GM19328 (cell line): ENCODE results near the gene SND1.

Experiments used
- ATAC-seq: cut with Tn5 transposase; IDR thresholded peaks from one replicate; pipeline ENCODE4 v1.9.1; 2021; ENCODE audit warnings: mild to moderate bottlenecking, moderate library complexity; ENCODE audit not compliant: unreplicated experiment

Gene SND1

DNA sequence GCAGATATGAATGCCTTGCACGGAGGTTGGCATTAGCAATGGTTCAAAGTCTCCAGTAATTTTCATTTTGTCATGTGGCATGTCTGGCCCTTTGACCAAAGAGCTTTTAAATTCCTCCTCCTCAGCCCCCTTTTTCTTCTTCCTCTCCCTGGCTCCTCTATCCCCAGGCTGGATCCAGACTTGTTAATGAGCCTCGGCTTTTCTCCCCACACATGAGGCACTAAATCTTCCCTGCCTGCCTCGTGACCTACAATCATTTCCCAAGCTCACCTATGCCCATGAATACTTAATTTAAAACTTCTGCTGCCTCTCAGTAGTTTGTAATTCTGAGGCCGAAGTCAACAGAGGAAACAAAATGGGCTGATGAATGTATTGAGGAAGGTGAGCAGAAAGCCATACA lies 402.5 kb downstream of the SND1 start:
- no peak for ATAC-seq

DNA sequence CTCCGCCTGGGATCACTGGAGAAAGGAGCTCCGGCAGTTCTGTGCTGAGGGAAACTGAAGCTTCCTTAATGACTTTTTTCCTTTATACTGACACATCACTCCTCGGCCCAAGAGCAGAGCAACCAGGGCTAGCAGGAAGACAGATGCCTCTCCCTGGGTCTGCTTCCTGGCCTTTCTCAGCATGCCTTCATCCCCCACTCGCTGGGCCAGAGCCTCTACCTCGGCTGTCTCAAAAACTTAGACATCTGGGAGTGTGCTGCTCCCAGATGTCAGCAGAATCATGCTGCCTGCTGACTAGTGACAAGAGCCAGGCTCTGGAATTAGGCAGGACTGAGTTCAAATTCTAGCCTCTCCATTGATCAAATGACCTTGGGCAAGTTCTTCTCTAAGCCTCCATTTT lies 403.6 kb downstream of the SND1 start:
- no peak for ATAC-seq

DNA sequence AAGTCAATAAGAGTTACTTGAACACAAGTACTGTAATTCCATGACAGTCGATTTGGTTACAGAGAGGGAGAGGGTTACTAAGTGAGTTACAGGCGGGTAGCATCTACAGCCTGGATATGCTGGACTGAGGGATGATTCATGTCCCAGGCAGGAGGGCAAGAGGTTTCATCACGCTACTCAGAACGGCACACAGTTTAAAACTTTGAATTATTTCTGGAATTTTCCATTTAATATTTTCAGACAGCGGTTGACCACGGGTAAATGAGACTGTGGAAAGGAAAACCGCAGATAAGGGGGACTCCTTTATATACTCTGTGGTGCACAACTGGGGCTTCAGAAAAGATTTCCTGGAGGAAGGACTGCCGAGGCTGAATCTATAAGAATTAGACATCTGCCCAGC lies 404.9 kb downstream of the SND1 start:
- ATAC-seq, result no peak

DNA sequence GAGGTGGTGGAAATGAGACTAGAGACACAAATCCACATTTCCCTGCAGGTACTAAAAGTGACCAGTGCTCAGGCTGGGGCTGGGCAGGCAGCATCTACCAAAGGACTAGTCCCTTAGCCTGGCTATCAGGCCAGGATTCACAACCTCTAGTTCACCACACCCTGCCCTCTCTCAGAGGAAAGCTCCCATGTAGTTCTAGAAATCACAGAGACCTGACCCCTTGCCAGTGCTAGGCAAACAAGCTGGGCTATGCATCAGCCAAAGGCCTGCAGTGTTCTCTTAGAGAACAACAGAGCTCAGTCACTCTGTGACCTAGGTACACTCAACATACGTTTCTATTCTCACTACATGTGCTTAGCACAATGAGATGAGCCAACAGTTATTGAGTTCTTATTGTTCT lies 405.9 kb downstream of the SND1 start:
- no peak for ATAC-seq

DNA sequence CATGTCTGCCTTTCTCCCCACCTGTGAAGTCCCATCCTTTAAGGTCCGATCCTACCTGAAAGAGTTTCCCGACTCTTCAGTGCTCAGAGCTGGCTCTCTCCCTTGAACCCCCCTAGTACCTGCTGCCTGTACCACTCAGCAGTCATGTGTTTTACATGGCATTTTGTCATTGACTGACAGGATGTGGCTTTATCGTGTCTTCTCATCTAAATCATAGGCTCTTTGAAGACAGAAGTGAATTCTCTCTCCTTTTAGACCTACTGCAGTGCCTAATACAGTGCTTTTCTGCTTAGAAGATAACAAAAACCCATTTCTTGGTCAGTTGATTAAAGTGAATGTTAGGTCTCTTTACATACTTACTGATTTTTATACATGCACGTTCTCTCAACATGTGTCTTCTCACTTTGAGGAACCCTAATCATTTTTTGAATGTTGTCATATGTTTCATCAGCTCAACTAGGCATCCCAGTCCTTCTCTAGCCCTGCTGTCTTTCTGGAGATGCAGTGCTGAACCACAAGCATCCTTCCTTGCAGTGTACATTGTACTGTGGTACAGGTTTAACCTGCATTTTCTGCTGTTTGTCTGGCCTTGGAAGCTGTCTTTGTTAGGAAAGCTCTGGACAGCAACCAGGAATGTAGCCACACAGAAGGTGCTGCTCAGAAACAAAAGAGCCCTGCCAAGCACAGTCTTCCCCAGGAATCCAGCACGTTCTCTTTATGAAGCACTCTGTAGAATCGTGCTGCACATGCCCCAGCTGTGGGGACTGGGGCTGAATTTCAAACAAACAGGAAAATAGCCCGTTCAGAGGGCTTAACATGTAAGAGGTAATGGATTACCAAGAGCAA lies 407.4 kb downstream of the SND1 start:
- no peak for ATAC-seq

DNA sequence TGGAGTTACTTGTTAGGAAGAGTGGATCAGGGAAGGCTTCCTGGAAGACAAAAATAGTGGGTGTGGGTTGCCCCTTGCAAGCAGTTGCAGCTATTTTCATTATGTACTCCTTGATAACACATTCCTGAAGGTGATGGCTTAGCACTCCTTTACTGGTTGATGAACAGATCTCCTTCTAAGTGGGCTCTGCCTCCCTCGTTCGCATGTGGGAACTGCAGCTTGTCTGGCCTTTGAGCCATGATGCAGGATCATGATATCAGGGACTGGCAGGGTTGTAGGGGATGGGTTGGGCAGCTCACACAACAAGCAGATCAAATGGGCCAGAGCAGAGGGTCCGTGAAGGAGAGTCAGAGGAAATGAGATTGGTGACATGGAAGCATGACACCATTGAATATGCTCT lies 408.0 kb downstream of the SND1 start:
- ATAC-seq, result no peak

DNA sequence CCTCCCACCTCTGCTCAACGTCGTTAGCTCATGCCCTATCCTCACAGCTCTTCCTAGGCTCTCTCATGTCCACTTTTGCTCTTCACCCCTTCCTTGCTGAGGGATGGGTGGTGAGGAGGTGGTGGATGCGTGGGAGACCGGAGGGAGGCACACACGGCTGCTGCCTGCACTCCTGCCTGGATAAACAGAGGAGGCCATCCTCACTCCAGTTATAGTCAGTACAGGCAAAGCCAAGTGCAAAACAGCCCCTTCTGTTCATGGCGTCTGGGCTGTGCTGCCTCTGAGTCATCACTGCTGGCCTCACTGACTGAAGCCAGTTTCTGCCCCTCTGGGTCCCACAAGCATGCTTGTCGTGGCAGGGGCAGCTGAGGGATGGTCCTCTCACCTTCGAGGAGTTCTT lies 411.1 kb downstream of the SND1 start:
- no peak for ATAC-seq

DNA sequence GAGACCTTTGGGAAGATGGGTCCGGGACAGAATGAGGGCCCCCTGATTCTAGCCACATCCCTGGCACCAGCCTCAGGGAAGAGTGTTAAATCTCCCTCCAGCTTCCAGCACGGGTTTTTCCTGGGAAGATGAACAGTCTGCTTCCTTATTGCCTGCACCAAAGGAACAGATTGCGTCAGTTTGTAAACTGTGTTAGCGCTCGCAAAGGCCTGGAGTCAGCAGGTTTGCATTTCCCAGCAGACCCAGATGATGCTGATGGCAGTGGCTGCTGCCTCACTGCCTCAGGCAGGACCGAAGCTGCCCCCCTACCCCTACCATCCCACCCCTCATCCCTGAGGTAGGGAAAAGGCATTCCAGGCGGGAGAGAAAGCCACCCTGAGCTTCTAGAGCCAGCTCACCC lies 413.9 kb downstream of the SND1 start:
- no peak for ATAC-seq

DNA sequence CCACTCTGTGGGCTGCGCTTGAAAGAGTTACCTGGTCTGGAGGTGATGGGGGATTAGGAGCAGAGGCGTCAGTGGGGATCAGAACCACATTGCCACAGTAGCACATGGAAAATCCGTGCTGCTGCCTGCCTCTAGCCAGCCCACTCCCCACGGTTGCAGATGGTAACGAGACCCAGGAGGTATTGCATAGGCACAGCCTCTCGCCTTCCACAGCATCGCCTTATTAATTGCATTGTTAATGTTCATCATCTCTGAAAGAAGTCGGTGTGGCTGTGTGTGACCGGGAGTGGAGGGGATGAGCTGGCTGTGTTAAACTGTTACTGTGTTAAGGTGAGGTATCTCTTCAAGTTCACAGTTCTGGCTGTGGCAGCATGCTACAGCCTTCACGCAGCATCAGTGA lies 414.4 kb downstream of the SND1 start:
- ATAC-seq, result no peak

DNA sequence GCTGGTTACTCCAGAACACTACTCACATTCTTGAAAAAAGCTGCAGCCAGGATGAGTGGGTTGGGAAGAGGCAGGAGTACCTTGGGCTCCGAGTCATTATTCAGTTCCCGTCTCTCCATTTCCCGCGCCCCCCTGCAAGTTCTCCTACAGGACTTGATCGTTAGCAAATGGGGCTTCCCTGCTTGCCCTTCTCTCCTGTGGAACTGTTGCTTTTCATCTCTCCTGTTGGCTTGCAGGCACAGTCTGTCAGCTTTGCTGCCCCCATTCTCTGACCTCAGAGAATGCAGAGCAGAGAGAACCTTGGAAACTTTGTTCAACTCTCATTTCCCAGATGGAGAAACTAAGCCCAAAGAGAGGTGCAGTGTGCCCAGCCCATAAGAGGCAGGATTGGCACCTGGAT lies 414.9 kb downstream of the SND1 start:
- ATAC-seq, result no peak

DNA sequence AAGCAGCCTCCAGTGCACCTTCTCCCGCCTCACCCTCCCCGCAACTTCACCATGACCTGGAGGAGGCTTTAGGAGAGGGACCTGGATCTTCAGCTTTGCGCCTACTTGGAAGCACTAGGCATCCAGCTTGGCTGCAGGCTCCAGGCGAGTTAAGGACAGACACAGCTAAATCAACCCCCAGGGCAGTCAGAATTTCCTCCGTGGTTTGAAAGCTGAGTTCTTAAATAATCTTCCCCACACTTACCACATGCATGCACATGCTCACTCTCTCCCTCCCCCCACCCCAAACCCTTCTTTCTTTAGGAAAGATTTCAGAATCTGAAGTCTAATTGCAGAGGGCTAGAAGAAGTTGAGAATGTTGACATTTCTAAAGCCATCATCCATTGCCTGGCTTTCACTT lies 416.0 kb downstream of the SND1 start:
- no peak for ATAC-seq

DNA sequence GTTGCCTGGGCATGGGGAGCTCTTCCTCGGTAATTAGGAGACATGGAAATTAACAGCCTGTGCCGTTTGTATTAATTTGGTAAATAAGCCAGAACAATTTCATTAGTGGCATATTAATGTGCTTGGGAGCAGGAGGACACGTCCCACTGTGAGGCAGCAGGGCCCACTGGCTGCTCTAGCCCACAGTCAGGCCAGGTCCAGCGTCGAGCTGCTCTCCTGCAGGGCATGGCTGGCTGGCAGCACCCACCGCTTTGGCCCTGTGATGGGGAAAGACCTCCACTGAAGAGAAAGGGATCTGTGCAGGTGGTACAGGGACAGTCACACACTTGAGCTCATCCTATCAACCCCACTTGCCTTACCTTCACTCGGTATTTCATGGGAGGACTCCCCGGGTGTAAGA lies 416.8 kb downstream of the SND1 start:
- ATAC-seq, result no peak

DNA sequence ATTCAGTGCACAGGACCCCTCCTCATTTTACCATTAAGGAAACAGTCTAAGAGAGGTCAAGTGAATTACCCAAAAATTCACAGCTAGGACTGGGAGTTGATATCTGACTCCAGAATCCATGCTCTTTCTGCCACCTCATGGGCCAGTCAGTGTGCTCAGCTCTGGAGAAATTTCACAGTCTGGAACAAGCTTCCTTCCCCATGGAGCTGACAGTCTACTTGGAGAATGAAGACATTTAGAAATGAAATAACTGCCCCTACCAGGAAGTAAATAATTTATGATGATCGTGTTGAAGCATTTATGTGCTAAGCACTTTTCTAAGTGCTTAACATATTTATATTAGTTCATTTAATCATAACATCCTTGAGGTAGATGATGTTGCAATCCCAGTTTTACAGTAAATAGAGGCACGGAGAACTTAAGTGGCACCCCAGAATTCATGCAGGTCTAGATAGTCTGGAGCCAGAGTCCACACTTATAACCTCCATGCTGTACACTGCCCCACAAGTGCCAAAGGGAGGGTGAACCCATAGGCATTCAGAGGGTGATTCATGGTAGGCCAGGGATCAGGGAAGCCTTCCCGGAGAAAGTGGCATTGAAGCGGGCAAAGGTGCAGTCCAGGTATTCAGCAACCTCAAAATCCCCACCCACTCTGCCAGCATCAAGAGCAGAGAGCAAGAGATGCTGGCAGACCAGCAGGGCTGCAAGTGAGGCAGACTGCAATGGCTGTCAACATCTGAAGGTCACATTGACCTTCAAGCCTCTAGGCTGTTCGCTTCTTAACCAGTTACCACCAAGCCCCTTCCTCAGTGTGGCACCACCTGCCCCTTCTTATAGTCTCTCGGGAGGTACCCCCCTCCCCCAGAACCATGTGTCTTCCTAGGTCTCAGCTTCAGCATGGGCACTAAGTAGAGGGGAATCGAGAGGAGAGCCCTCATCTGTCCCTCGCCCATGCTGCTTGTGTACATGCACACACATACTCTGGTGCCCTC lies 417.7 kb downstream of the SND1 start:
- ATAC-seq, result no peak

DNA sequence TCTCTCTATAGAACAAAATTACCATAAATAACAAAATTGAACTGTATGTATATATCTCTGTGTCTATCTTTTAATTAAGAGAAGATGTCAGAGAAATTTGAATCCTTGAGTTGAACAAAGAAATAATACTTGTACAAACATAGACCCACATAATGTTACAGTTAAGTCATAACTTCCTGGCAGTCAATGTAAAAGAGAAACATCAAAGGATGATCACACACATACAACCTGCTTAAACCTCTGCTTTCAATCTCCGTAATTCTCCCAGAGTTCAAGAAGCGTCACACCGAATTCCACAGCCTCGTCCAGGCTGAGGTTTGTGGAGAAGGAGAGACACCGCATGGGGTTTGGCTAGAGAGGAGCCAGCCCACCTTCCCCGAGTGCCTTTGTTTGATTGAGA lies 419.4 kb downstream of the SND1 start:
- ATAC-seq, result no peak

DNA sequence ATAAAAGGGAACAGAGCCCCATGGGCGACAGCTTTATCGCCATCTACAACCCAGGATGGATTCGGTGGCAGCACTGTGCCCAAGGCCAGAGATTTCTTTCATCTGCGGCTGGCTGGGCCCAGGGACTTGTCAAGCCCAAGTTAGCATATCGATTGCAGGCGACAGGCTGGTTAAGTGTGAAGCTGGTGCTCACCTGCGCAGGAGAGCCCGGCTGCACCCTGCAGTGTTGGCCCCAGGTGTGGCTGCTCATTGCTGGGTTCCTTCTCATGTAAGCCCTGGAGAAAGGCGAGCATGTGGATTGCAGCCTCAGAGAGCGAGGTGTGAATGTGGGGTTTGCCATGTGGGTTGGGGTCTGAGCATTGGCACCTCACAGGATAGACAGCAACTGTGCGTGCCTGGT lies 419.8 kb downstream of the SND1 start:
- ATAC-seq, result no peak

DNA sequence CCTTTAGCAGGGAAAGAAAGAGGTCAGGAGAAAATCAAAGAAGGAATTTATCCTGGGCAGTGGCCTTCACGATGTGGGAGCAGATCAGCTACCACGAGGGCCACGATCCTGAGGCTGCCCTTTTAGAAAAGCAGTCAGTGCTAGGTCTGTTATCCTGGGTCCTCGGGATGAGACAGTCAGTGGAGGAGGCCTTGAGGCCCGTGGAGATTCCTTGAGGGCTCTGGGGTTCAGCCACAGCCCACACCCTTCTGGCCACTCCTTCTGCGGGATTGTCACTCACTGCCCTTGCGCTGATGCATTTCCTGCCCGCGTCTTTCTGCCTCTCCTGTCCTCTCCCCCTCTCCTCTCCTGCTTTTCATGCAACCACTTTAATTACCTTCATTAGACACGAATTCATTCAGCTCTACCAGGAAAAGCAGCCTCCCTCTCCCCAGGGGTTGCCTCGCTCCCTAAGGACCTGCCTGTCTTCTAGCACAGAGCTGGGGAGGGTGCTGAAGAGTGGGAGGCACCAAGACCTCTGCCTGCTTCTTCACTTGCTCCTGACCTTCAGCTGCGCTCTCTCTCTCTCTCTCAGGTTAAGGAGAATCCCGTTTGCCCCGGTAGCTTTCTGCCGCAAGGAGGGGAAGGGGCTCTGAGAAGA lies 421.8 kb downstream of the SND1 start:
- ATAC-seq, result no peak

DNA sequence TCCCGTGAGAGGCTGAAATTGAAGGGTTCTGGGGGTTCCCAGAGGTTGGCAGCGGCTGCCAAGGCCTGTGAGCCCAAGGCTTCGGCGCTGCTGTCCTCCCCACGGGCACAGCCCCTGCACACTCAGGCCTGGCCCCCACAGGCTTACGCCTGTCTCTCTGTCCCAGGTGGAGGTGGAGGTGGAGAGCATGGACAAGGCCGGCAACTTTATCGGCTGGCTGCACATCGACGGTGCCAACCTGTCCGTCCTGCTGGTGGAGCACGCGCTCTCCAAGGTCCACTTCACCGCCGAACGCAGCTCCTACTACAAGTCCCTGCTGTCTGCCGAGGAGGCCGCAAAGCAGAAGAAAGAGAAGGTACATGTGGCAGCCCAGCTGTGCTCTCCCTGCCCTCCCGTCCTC lies 422.3 kb downstream of the SND1 start:
- no peak for ATAC-seq

DNA sequence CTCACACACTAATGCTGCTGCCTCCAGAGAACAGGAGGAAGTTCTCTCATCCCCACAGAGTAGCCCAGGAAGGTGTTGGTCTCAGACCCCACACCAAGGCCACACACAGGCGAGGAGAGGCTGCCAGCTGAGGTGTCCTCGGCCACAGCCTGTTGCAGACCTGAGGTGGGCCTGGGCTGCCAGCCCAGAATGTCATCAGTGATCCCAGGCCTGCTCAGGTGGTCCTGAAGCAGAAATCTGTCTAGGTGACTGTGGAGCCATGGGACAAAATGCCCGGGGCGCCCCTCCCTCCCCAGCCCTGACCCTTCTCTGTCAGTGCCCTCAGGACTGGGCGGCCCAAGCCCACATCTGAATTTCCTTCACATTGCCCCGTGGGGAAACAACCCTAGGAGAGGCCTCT lies 422.7 kb downstream of the SND1 start:
- no peak for ATAC-seq

DNA sequence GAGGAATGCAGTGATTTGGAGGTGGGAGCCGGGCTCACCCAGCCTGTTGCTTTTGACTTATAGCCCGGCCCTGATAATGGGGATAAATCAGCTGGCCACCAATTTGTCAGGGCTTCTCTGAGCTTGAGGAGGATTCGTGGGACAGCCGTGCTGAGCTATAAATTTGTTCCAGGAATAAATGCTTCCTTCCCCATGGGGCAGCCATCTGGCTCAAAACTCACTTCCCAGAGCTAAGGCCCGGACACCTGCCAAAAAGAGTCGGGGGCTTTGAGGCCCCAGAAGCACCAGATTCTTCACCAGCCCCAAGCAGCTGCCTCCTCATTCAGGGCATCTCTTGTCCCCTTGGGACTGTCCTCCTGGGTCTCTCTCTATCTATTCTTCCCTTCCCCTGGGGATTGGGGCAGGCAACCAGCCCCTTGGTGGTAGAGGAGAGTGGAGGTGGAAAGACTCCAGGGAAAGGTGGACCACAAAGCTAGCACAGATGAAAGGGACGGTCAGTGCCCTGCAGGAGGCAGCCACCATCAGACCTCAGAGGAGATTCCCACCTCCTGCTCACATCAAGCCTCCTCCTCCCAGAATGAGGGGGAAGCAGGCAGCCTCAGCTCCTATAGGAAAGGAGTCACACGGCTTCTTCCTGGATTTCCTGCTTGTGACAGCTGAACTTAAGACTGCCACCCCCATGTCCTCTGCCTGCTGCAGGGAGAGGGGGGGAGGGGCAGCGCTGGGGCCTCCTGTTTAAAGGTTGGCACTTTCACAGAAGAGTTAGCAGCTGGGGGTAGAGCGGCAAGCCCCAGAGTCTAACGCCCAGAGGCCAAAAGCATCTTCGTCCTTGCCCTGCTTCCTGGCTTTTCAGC lies 423.5 kb downstream of the SND1 start:
- ATAC-seq, result no peak

DNA sequence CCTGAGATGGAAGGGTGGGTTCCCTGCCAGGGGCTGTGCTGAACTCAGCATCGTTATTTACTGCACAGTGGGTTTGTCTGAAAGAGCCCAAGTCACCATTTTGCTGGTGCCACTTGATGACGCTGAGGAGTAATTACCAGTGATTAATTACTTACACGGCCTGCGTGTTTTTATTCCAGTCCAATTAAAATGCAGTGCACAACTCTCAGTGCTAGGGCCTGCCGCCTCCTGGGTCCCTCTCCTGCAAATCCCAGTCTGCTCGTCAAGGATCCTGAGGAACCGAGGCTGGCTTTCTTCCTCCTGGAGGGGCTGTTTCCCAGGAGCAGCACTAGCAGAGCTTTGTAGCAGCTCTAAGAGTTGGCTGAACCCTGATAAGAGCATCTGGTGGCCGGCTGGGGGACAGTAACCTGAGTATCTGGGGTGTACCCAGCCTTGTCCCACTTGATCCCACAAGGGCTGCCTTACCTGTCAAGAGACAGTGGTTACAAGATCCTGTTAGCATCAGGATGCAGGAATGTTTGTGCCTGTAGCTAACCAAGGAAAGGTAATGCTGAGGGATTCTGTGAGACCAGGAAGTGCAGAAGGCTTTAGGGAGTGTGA lies 424.3 kb downstream of the SND1 start:
- no peak for ATAC-seq
